ENCODE measurements around the gene LEPROT. TPM values are rescaled to one million over a fixed set of nuclear protein-coding genes. Genes with fewer than 3 reads are reported as not detected.

The LEPROT gene
- total and polyA plus RNA-seq, 4 donors = 23.6 to 43.4 (median 36.3) TPM

GRCh38 chr1:65440915-65441314 lies 20.4 kb downstream of the LEPROT start:
- Histone ChIP-seq H3K4me1 (ENCODE audit: control insufficient read depth in 4 of 4, insufficient read depth in 4 of 4, low read length in 3 of 4) (no peaks in the 10 kb centered on the region), H3K9me3 (ENCODE audit: control insufficient read depth in 4 of 4, low read length in 3 of 4) (no peaks in the 10 kb centered on the region), H3K36me3 (ENCODE audit: control insufficient read depth in 4 of 4, insufficient read depth in 3 of 4, low read depth in 1 of 4, low read length in 3 of 4) (no peaks in the 10 kb centered on the region), H3K27ac (ENCODE audit: low read depth in 1 of 2, low read length in 2 of 2) (no peak overlapping the region), H3K27me3 (ENCODE audit: control insufficient read depth in 4 of 4, insufficient read depth in 4 of 4, low read length in 3 of 4) (no peaks in the 10 kb centered on the region), H3K9ac (ENCODE audit: low read depth in 1 of 2, low read length in 2 of 2) (no peak overlapping the region), H3K4me3 (ENCODE audit: low read depth in 1 of 3, low read length in 3 of 3) (no peak overlapping the region)
- 74% methylated on average over 1 of the region's 1 CpG for WGBS
- TF ChIP-seq FOXA1 (IDR thresholded peaks at IDR 0.05) = no peak
- TF ChIP-seq MAX (IDR thresholded peaks at IDR 0.05) = no peak
- TF ChIP-seq, protein P1, sequence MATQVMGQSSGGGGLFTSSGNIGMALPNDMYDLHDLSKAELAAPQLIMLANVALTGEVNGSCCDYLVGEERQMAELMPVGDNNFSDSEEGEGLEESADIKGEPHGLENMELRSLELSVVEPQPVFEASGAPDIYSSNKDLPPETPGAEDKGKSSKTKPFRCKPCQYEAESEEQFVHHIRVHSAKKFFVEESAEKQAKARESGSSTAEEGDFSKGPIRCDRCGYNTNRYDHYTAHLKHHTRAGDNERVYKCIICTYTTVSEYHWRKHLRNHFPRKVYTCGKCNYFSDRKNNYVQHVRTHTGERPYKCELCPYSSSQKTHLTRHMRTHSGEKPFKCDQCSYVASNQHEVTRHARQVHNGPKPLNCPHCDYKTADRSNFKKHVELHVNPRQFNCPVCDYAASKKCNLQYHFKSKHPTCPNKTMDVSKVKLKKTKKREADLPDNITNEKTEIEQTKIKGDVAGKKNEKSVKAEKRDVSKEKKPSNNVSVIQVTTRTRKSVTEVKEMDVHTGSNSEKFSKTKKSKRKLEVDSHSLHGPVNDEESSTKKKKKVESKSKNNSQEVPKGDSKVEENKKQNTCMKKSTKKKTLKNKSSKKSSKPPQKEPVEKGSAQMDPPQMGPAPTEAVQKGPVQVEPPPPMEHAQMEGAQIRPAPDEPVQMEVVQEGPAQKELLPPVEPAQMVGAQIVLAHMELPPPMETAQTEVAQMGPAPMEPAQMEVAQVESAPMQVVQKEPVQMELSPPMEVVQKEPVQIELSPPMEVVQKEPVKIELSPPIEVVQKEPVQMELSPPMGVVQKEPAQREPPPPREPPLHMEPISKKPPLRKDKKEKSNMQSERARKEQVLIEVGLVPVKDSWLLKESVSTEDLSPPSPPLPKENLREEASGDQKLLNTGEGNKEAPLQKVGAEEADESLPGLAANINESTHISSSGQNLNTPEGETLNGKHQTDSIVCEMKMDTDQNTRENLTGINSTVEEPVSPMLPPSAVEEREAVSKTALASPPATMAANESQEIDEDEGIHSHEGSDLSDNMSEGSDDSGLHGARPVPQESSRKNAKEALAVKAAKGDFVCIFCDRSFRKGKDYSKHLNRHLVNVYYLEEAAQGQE (IDR thresholded peaks at IDR 0.05) = no peak
- TF ChIP-seq SP1 (IDR thresholded peaks at IDR 0.05) = no peak
- TF ChIP-seq GABPA (IDR thresholded peaks at IDR 0.05 in 1 of 2, conservative IDR thresholded peaks at IDR 0.05 in 1 of 2) = no peak
- no peak for TF ChIP-seq NR2F2 (IDR thresholded peaks at IDR 0.05)
- TF ChIP-seq TAF1 (conservative IDR thresholded peaks at IDR 0.05) = no peak
- no peak for TF ChIP-seq EGR1 (IDR thresholded peaks at IDR 0.05; ENCODE audit: low read depth in 2 of 2)
- no peak for TF ChIP-seq JUND (IDR thresholded peaks at IDR 0.05)
- TF ChIP-seq ZBTB33 (IDR thresholded peaks at IDR 0.05) = no peak
- no peak for TF ChIP-seq RXRA (IDR thresholded peaks at IDR 0.05)
- TF ChIP-seq RAD21 (IDR thresholded peaks at IDR 0.05) = no peak
- TF ChIP-seq, protein P2, sequence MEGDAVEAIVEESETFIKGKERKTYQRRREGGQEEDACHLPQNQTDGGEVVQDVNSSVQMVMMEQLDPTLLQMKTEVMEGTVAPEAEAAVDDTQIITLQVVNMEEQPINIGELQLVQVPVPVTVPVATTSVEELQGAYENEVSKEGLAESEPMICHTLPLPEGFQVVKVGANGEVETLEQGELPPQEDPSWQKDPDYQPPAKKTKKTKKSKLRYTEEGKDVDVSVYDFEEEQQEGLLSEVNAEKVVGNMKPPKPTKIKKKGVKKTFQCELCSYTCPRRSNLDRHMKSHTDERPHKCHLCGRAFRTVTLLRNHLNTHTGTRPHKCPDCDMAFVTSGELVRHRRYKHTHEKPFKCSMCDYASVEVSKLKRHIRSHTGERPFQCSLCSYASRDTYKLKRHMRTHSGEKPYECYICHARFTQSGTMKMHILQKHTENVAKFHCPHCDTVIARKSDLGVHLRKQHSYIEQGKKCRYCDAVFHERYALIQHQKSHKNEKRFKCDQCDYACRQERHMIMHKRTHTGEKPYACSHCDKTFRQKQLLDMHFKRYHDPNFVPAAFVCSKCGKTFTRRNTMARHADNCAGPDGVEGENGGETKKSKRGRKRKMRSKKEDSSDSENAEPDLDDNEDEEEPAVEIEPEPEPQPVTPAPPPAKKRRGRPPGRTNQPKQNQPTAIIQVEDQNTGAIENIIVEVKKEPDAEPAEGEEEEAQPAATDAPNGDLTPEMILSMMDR (IDR thresholded peaks at IDR 0.05; ENCODE audit: low read depth, low read length, missing input control) = no peak
- TF ChIP-seq YY1 (IDR thresholded peaks at IDR 0.05) = no peak
- no peak for TF ChIP-seq ATF3 (IDR thresholded peaks at IDR 0.05)
- TF ChIP-seq FOXA2 (IDR thresholded peaks at IDR 0.05) = no peak
- TF ChIP-seq HNF4G (IDR thresholded peaks at IDR 0.05) = no peak
- no peak for DNase-seq (ENCODE audit: low spot score)

GRCh38 chr1:65441464-65441863 lies 21.0 kb downstream of the LEPROT start:
- Histone ChIP-seq H3K27ac (ENCODE audit: low read depth in 1 of 2, low read length in 2 of 2) (no peak overlapping the region), H3K9ac (ENCODE audit: low read depth in 1 of 2, low read length in 2 of 2) (no peak overlapping the region), H3K27me3 (ENCODE audit: control insufficient read depth in 4 of 4, insufficient read depth in 4 of 4, low read length in 3 of 4) (no peaks in the 10 kb centered on the region), H3K9me3 (ENCODE audit: control insufficient read depth in 4 of 4, low read length in 3 of 4) (no peaks in the 10 kb centered on the region), H3K36me3 (ENCODE audit: control insufficient read depth in 4 of 4, insufficient read depth in 3 of 4, low read depth in 1 of 4, low read length in 3 of 4) (no peaks in the 10 kb centered on the region), H3K4me1 (ENCODE audit: control insufficient read depth in 4 of 4, insufficient read depth in 4 of 4, low read length in 3 of 4) (no peaks in the 10 kb centered on the region), H3K4me3 (ENCODE audit: low read depth in 1 of 3, low read length in 3 of 3) (no peak overlapping the region)
- no peak for DNase-seq (ENCODE audit: low spot score)
- WGBS = 79% methylated on average over 3 of the region's 3 CpGs
- TF ChIP-seq TAF1 (conservative IDR thresholded peaks at IDR 0.05) (no peak), MAX (IDR thresholded peaks at IDR 0.05) (no peak), RAD21 (IDR thresholded peaks at IDR 0.05) (no peak), SP1 (IDR thresholded peaks at IDR 0.05) (no peak), GABPA (IDR thresholded peaks at IDR 0.05 in 1 of 2, conservative IDR thresholded peaks at IDR 0.05 in 1 of 2) (no peak), NR2F2 (IDR thresholded peaks at IDR 0.05) (no peak), FOXA2 (IDR thresholded peaks at IDR 0.05) (no peak), JUND (IDR thresholded peaks at IDR 0.05) (no peak), ATF3 (IDR thresholded peaks at IDR 0.05) (no peak), RXRA (IDR thresholded peaks at IDR 0.05) (no peak), FOXA1 (IDR thresholded peaks at IDR 0.05) (no peak), ZBTB33 (IDR thresholded peaks at IDR 0.05) (no peak), YY1 (IDR thresholded peaks at IDR 0.05) (no peak), EGR1 (IDR thresholded peaks at IDR 0.05; ENCODE audit: low read depth in 2 of 2) (no peak)
- TF ChIP-seq, protein P2 (IDR thresholded peaks at IDR 0.05; ENCODE audit: low read depth, low read length, missing input control) = no peak

Measured in liver (tissue), 9 donors.